Tibial nerve (tissue), 4 donors: ENCODE measurements around the gene PASD1.

Source experiments
- CTCF ChIP-seq, 5 experiments: fragments of 200-600 bp in 3 of 5; fragments of 450-650 bp in 2 of 5; sonication (generic) in 3 of 5; IDR thresholded peaks; one replicate each; pipeline ENCODE4 v1.5.1; 2016 to 2019; ENCODE audit warnings: antibody characterized with exemption in 5 of 5, mild to moderate bottlenecking in 3 of 5, moderate library complexity in 2 of 5
- EP300 ChIP-seq, 2 donors: sonication (generic); formaldehyde crosslinking; IDR thresholded peaks; one replicate each; pipeline ENCODE4 v1.6.1; 2017; ENCODE audit warnings: antibody characterized with exemption in 2 of 2, mild to moderate bottlenecking in 1 of 2
- POLR2A ChIP-seq, 2 donors: fragments of 450-650 bp; IDR thresholded peaks; one replicate each; pipeline ENCODE4 v1.6.1; 2017; ENCODE audit warnings: antibody characterized with exemption in 2 of 2, mild to moderate bottlenecking in 2 of 2, moderate library complexity in 2 of 2

GRCh38 chrX:151641564-151641963 lies 78.1 kb downstream of the PASD1 start:
- TF ChIP-seq POLR2A (IDR thresholded peaks at IDR 0.05) (no peak), CTCF (IDR thresholded peaks at IDR 0.05) (no peak), EP300 (IDR thresholded peaks at IDR 0.05) (no peak)
